Gastroesophageal sphincter (tissue), 4 donors: ENCODE results near the gene SLC1A4. TPM values are rescaled to one million over a fixed set of nuclear protein-coding genes. Genes with fewer than 3 reads are reported as not detected.
A peak's percentile ranks its signal among the peaks of the same experiment; 100 is the strongest.

Source experiments
- ATAC-seq: fragments of 150-250 bp; one replicate; pipeline ENCODE4 v1.9.1; 2016; ENCODE audit warnings: mild to moderate bottlenecking, moderate library complexity
- H3K27ac ChIP-seq, 4 donors: fragments of 200-600 bp; sonication (generic) in 3 of 4; 1 replicate in 3 of 4; 2 replicates in 1 of 4; pipeline ENCODE4 v1.5.1; 2016 to 2019
- H3K27me3 ChIP-seq: fragments of 200-600 bp; sonication (generic); one replicate; pipeline ENCODE4 v1.5.1; 2019
- H3K36me3 ChIP-seq, 2 donors: fragments of 200-600 bp; sonication (generic); one replicate each; pipeline ENCODE4 v1.5.1; 2019; ENCODE audit warnings: control low read depth in 1 of 2
- H3K4me1 ChIP-seq, 3 donors: fragments of 200-600 bp; sonication (generic); 1 replicate in 2 of 3; 2 replicates in 1 of 3; pipeline ENCODE4 v1.5.1; 2016 to 2019; ENCODE audit warnings: control low read depth in 2 of 3
- H3K4me3 ChIP-seq, 2 donors: fragments of 200-600 bp; sonication (generic); one replicate each; pipeline ENCODE4 v1.5.1; 2019; ENCODE audit warnings: mild to moderate bottlenecking in 1 of 2, moderate library complexity in 1 of 2
- H3K9me3 ChIP-seq, 3 donors: fragments of 200-600 bp; sonication (generic); one replicate each; pipeline ENCODE4 v1.5.1; 2017 to 2019; ENCODE audit warnings: control low read depth in 2 of 3
- EP300 ChIP-seq: sonication (generic); formaldehyde crosslinking; IDR thresholded peaks from one replicate; pipeline ENCODE4 v1.6.1; 2017; ENCODE audit warnings: antibody characterized with exemption, mild to moderate bottlenecking
- POLR2A ChIP-seq, 2 donors: fragments of 450-650 bp; IDR thresholded peaks; one replicate each; pipeline ENCODE4 v1.6.1; 2017; ENCODE audit warnings: antibody characterized with exemption in 2 of 2, mild to moderate bottlenecking in 2 of 2, moderate library complexity in 1 of 2
- POLR2AphosphoS5 ChIP-seq: sonication (generic); formaldehyde crosslinking; IDR thresholded peaks from one replicate; pipeline ENCODE4 v1.6.1; 2017; ENCODE audit warnings: antibody characterized with exemption
- WGBS, 2 donors: methylation state at CpG; one replicate each; pipeline ENCODE4 v1.1.5; 2018; ENCODE audit warnings: low coverage in 1 of 2; 5-methylcytosine and 5-hydroxymethylcytosine counted together
- total RNA-seq, 4 donors: library from RNA; depleted of rRNA; stranded (reverse); fragments of >200 nt; gene quantifications; one replicate each; pipeline ENCODE4 v1.1.0, GENCODE V29; 2016
- TF ChIP-seq, protein P1 (sequence below), 4 experiments: fragments of 200-600 bp in 2 of 4; fragments of 450-650 bp in 2 of 4; sonication (generic) in 1 of 4; IDR thresholded peaks; one replicate each; pipeline ENCODE4 v1.5.1; 2017 to 2019; ENCODE audit warnings: antibody characterized with exemption in 4 of 4, mild to moderate bottlenecking in 2 of 4, moderate library complexity in 2 of 4

The SLC1A4 gene
- total RNA-seq, 4 donors from 2014 or later: 9.0 to 13.8 (median 11.3) TPM

DNA sequence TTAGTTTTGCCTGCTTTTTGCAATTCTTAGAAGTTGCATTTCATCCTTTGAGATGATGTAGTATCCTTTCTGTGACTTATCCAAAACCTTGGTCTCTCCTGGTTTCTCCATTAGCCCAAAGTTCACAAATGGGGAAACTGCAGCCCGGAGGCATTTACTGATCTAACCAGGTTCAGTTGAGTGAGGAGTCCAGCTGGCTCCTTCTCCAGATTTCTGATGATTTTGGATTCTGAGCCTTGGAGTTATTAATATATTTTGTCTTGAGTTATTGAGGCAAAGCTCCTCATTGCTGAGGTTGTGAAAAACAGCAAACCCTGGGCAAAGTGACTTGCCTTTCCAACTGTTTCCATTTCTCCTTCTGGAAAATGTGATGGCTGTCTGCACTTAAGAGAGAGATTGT, 1.7 kb downstream of the SLC1A4 start:
- Histone ChIP-seq H3K4me3 (peak overlapping the region in 1 of 2 donors; percentile 77), H3K36me3 (peaks cover 0 to 8% of the 10 kb centered on the region in 2 donors)

DNA sequence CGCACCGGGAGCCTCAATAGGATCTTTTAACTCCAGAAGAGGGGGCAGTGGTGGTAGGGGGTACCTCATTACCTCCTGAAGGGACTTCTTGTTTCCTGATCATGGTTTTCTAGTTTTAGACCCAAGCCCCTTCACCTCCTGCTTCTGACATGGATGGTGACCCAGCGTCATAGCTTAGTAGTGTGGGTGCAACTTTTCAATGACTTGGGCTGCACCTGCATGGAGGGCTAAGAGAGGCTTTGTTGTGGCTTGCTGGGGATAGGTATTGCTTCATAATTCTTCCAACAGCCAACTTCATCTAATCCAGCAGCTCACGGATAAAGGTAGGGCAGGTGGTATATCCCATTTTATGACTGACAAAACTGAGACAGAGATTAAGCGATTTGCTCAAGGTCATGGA, 3.0 kb downstream of the SLC1A4 start:
- H3K9me3 ChIP-seq: no peaks in the 10 kb centered on the region
- H3K27ac ChIP-seq: no peak overlapping the region
- H3K4me1 ChIP-seq: peaks cover 0 to 32% (median 13%) of the 10 kb centered on the region in 3 donors
- H3K27me3 ChIP-seq: no peaks in the 10 kb centered on the region
- no peak overlapping the region for H3K4me3 ChIP-seq
- WGBS, 2 donors: 94 to 98% methylated on average over 3 to 5 of the region's 5 CpGs
- no peak for ATAC-seq
- TF ChIP-seq, protein P1, sequence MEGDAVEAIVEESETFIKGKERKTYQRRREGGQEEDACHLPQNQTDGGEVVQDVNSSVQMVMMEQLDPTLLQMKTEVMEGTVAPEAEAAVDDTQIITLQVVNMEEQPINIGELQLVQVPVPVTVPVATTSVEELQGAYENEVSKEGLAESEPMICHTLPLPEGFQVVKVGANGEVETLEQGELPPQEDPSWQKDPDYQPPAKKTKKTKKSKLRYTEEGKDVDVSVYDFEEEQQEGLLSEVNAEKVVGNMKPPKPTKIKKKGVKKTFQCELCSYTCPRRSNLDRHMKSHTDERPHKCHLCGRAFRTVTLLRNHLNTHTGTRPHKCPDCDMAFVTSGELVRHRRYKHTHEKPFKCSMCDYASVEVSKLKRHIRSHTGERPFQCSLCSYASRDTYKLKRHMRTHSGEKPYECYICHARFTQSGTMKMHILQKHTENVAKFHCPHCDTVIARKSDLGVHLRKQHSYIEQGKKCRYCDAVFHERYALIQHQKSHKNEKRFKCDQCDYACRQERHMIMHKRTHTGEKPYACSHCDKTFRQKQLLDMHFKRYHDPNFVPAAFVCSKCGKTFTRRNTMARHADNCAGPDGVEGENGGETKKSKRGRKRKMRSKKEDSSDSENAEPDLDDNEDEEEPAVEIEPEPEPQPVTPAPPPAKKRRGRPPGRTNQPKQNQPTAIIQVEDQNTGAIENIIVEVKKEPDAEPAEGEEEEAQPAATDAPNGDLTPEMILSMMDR (IDR thresholded peaks at IDR 0.05): no peak
- TF ChIP-seq EP300: no peak
- no peak for TF ChIP-seq POLR2AphosphoS5
- H3K36me3 ChIP-seq: peaks cover 0 to 8% of the 10 kb centered on the region in 2 donors

More for the DNA sequence above, 1.7 kb downstream of the SLC1A4 start:
- no peak for TF ChIP-seq POLR2A (IDR thresholded peaks at IDR 0.05)
- TF ChIP-seq, protein P1 (IDR thresholded peaks at IDR 0.05): no peak
- TF ChIP-seq POLR2AphosphoS5: no peak
- no peak for TF ChIP-seq EP300
- H3K27me3 ChIP-seq: no peaks in the 10 kb centered on the region
- H3K4me1 ChIP-seq: peaks cover 0 to 38% (median 16%) of the 10 kb centered on the region in 3 donors
- ATAC-seq: no peak
- 63% methylated on average over 1 of the region's 1 CpG; no CpG with 5 or more reads in 1 of the 2 donors for WGBS, 2 donors
- no peaks in the 10 kb centered on the region for H3K9me3 ChIP-seq
- peak overlapping the region in 2 of 4 donors; percentile 94 to 100 for H3K27ac ChIP-seq

DNA sequence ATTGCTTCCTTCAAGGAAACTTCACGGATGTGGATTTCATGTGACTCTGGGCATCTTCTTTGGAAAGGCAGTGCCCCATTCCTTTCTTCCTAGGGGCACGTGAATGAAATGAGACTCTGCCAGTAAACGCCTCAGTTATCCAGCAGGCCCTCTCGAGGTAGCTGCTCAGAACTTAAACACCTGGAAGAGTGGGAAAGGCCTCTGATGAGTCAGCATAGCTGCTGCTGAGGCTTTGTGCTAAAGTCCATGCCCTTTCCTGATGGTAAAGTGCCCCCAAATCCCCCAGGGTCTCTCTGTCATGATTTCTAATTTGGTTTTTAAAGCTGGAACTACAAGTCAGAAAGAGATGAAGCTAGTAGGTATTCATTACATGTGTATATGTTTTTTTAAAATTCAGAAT, 3.8 kb downstream of the SLC1A4 start:
- ATAC-seq: no peak
- Histone ChIP-seq H3K27me3 (no peaks in the 10 kb centered on the region), H3K9me3 (no peaks in the 10 kb centered on the region), H3K27ac (no peak overlapping the region), H3K4me3 (no peak overlapping the region), H3K4me1 (peaks cover 0 to 26% (median 12%) of the 10 kb centered on the region in 3 donors), H3K36me3 (peaks cover 0 to 8% of the 10 kb centered on the region in 2 donors)
- 88 to 98% methylated on average over 3 to 4 of the region's 4 CpGs for WGBS, 2 donors
- TF ChIP-seq, protein P1 (IDR thresholded peaks at IDR 0.05): no peak
- TF ChIP-seq EP300 (no peak), POLR2AphosphoS5 (no peak), POLR2A (IDR thresholded peaks at IDR 0.05) (no peak)

DNA sequence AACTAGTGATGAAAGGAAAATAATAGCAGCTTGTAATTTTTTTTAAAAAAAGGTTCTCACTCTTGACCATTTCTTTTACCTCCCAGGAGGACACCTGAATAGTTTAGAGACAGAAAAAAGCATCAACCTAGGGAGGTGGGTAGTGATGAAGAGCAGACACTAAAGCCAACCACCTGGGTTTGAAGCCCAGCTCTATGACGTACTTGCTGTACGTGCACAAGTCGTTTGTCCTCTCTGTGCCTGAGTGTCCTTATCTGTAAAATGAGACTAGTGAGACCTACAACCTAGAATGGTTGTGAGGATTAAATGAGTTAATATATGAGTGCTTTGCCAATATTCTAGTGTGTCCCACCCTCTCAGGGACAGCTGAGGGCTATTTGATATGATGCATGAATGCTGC, 5.8 kb downstream of the SLC1A4 start:
- no peak overlapping the region for H3K4me3 ChIP-seq
- no peaks in the 10 kb centered on the region for H3K27me3 ChIP-seq
- ATAC-seq: no peak
- 79 to 88% methylated on average over 3 of the region's 3 CpGs for WGBS, 2 donors
- no peaks in the 10 kb centered on the region for H3K9me3 ChIP-seq
- TF ChIP-seq EP300: no peak
- no peak for TF ChIP-seq POLR2A (IDR thresholded peaks at IDR 0.05)
- TF ChIP-seq POLR2AphosphoS5: no peak
- TF ChIP-seq, protein P1 (IDR thresholded peaks at IDR 0.05): no peak
- peaks cover 0 to 8% of the 10 kb centered on the region in 2 donors for H3K36me3 ChIP-seq
- peaks cover 0 to 40% (median 15%) of the 10 kb centered on the region in 3 donors for H3K4me1 ChIP-seq
- no peak overlapping the region for H3K27ac ChIP-seq

DNA sequence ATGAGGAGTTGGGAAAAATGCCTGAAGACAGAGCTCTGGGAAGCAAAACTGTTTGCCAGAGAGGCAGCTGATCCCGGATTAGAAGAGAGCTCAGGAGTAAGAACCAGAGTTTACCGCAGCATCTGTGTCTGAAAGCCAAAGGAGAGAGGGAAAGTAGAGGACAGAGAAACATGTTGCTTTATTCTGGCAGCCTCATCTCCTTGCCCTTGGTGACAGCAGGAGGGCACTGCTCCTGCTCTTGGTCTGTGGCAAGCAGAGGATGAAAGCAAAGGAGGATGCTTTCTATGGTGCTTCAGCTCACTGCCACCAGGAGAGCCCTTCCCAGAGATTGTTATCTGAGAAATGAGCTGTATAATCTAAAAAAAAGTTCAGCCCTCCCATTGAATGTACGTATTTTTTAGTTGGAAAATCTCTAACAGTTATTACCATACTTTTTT, 7.7 kb downstream of the SLC1A4 start:
- Histone ChIP-seq H3K4me3 (no peak overlapping the region), H3K36me3 (peaks cover 0 to 8% of the 10 kb centered on the region in 2 donors), H3K27ac (no peak overlapping the region), H3K9me3 (no peaks in the 10 kb centered on the region), H3K4me1 (peaks cover 0 to 21% (median 6%) of the 10 kb centered on the region in 3 donors), H3K27me3 (no peaks in the 10 kb centered on the region)
- WGBS, 2 donors: 47 to 85% methylated on average over 3 of the region's 3 CpGs
- no peak for TF ChIP-seq EP300
- TF ChIP-seq, protein P1 (IDR thresholded peaks at IDR 0.05): no peak
- no peak for TF ChIP-seq POLR2AphosphoS5
- no peak for TF ChIP-seq POLR2A (IDR thresholded peaks at IDR 0.05)
- no peak for ATAC-seq
